SK-N-DZ (cell line): ENCODE data around the gene CAV3.
A peak's percentile ranks its signal among the peaks of the same experiment; 100 is the strongest.

ENCODE experiments used
- DNase-seq: peaks from one replicate; pipeline ENCODE4 v3.0.0-alpha.2; 2015; ENCODE audit warnings: low spot score

The CAV3 gene

DNA sequence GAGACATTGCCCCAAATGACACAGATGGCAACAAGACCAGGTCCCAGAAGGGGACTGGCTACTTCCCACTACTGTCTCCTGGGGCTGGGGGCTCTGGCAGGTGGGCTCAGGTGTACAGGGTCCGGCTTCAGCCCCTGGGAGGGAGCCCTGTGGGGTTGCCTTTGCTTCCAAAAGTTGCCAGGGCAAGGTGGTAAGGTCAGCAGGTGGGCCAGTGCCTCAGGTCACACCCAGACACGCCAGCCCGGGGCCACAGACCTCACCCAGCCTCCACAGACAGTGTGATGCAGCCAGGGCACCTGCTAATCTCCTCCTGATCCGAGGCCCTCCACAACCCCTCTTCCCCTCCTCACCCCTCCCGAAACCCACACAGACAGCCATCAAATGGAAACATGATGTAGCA, 28.3 kb downstream of the CAV3 start:
- no peak for DNase-seq

DNA sequence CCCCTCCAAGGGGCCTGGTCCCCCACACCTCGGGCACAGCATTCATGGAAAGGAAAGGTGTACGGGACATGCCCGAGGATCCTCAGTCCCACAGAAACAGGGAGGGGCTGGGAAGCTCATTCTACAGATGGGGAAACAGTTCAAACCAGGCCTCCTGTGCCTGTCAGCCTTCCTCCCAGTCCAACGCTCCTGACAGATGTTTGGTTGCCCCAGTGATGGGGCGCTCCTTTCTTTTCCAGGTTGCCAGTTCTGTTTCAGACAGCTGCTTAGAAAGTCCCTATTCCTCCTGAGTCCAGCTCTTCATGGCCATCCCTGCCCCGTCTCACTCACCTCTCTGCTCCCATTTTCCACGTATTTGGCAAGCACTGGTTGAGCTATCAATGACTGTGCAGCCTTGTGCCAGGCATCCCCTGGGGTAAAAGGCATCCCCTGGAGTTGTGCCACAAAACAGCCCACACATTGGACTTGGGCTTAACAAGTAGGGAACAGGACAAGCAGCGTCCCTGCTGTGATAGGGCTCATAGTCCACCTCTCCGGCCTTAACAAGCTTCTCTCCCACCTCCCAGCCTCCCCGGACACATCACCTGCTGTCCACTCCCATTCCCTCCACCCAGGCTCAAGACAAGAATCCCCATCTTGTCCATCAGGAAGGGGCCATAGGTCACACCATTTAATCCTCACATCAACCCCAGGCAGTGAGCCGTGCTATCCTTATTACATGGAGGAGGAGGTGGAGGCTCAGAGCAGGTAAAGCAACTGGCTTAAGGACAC, 29.2 kb downstream of the CAV3 start:
- no peak for DNase-seq

DNA sequence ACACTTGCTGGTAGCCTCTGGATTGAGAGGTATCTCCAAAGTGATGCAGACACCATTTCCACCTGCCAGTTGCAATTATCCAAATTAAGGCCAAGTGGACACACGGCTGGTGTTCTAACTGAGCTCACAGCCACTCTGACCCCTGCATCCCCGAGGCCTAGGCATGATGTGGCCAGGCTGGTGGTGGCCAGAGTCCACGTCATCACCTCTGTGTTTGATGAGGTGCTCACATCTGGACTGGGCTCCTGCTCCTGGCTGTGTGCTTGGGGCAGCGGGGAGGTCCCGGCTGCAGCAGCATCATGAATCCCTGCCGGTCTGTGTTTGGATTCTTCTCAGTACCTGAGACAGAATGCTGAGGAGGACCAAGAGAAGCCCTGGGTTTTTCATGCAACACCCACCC, 30.9 kb downstream of the CAV3 start:
- DNase-seq, result peak; percentile 44

DNA sequence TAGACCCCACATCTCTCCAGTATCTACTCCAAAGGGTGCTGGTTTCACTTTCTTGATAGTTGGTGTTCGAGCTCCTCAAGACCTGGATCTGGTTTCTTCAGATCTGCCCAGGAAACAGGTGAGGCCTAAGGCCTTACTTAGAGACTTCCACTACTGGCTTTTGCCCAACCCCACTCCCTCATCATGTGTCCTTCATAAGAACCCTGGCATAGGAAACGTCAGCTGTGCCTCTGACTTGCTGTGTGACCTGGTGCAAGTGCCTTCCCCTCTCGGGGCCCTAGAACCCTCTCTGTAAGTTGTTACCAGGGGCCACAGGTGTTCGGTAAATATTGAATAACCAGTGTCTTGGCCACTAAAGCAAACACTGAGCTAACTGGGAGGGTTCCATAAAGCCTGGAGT, 31.9 kb downstream of the CAV3 start:
- no peak for DNase-seq

DNA sequence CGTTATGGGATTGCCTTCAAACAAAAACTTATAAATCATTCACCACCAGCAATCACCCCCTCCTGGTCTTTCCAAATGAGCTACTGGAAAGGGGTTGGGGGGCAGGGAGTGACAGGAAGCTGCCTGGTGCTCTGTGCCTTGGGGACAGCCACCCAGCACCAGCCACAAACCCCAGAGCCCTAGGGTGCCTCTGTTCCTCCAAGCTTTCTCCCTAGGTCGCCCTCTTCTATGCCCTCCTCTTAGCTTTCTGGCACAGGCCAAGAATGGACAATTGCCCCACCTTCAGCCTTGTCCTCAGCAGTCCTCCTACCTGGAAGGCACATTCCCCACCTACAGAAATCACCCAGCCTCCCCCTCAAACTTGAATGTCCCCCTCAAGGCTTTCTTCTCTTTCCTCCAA, 32.5 kb downstream of the CAV3 start:
- DNase-seq, result no peak

DNA sequence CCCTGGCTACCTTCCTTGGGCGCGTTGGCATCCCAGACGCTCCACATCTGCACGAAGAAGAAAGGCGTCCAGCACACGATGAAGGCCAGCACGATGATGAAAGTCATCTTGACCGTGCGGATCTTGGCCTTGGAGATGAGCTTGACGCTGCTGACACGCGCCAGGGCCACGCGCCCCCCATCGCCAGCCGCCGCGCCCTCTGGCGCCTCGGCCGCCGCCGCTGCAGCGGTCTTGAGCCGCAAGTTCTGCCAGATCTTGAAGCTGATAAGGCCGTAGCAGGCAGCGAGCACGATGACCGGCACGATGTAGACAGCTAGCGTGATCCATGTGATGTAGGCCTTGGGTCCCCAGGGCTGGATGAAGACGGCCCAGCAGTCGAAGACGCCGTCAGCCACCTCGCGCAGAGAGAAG, 33.7 kb downstream of the CAV3 start:
- DNase-seq, result no peak

DNA sequence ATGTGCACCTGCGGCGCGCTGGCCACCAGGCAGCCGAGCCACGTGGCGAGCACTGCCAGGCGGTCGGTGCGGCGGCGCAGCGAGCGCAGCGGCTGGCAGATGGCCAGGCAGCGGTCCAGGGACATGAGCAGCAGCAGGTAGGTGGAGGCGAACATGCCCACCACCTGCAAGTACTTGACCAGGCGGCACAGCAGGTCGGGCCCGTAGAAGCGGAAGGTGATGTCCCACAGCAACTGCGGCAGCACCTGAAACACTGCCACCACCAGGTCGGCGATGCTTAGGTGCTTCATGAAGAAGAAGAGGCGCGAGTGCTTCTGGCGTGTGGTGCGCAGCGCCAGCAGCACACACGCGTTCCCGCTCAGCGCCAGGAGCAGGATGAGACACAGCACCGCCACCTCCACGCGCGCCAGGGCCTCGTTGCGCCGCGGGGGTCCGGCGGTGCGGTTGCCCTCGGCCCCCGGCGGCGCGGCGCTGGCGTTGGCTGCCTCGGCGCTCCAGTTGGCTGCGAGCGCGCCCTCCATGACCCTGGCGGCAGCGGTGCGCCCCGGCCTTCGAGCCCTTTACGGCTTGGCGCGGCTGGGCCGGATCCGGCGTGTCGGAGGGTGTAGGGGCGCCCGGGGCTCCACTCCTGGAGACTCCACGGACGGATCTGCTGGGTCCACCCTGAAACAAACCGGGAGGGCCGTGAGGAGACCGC, 34.2 kb downstream of the CAV3 start:
- no peak for DNase-seq

DNA sequence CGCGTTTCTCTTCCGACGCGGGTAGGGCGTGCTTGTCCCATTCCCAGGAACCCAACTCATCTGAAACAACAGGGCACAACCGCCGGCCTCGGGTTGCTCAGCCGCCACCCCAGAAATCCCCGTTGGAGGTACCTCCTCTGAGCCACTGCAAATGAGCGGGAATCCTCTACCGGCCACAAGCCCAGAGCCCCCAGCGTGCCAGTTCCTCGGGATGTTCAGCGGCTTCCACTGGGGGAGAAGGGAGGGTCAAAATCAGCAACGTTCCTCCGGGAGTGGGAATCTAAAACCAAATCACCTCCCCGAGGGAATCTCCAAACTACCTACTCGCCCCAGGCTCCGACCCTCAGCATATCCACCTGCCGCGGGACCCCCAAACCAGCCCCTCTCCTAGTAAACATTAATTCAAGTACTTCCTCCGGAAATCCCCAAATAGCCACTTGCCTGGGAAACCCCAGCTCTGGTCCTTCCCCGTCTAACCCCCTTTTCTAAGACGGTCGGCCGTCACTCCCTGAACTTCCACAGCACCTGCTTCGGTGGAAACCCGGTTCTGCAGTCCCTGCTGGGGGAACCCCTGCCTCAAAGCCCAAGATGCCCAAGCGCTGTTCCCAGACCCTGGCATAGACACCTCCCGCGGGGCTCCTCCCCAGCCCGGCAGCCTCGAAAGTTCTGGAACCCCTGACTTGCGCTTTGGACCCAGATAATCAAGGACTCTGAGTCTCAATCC, 34.9 kb downstream of the CAV3 start:
- DNase-seq, result no peak

DNA sequence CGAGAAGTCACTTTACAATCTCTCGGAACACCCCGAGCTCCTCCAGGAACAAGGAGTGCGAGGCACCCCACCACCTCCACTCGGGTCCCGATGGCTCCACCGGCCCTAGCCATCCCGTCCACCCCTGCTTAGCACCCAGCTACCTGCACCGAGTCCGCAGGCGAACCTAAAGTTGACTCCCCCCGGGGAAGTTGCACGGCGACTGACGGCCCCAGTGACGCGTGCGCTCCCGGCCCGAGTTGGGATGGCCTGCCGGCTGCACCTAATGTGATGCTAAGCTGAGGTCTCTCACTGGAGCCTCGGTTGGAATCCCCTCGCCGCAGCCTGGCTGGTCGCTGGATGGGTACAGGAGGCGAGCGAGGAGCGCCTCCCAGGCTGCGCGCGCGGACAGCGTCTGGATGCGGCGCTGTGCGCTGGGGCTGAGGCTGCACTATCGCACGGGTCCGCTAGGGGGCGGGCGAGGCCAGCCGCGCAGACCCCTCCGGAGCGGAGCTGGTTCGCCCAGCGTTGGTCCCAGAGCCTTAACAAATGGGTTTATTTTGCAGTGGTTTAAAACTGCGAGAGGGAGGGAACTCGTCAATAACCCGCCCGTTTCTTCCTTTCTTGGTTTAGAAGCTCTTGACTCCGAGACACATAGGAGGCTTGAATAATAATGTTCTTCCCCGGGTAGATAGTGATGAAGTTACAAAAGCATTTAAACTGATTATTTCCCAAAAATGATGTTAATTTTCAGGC, 35.7 kb downstream of the CAV3 start, which contains the start of gene OXTR:
TSS of gene OXTR (minus strand) at position 526 of the 735 bp plus-strand sequence. CDS start 1,426 bp downstream, outside the sequence.
- DNase-seq, result no peak

DNA sequence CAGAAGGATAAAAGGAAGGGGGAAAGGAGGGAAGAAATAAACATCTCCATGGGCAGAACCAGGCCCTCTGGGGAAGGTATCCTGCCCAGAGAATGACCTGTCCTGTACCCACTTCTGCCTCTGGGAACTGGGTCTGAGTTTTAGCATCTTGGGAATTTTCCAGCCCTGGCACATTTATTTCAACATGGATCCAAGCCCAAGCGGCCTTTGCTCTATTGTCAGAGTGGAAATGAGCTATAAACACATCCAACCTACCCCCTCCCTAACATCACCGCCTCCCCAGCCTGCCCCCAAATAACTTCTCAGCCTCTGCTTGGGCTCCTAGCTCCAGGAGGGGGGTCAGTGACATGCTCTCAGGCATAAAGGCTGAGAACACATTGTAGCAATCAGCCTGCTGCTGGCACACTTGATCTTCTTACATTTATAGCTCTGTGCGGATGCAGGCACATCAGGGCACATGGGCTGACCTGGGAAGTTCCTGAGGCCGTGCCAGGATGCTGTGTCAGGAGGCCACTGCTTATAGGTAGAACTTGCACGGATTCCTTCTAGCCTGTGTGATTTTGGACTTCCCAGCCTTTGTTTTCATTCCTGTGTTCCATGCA, 40.4 kb downstream of the CAV3 start:
- no peak for DNase-seq

DNA sequence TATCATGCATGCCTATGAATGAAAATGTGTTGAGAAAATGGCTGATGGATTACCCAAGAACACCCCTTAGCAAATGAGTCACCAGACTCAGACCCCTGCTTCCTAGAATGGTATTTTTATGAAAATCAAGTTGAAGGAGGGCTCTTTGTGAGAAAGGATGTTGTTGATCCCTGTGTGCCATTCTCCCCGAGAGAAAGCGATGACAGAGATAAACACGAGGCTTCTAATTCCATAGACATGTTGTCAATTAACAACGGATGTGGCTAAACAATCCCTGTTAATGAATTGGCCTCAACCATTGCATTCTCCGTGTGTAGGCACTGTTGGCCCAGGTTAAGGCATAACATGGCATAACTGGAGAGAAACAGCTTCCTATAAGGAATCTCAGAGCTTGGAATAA, 41.6 kb downstream of the CAV3 start:
- no peak for DNase-seq

DNA sequence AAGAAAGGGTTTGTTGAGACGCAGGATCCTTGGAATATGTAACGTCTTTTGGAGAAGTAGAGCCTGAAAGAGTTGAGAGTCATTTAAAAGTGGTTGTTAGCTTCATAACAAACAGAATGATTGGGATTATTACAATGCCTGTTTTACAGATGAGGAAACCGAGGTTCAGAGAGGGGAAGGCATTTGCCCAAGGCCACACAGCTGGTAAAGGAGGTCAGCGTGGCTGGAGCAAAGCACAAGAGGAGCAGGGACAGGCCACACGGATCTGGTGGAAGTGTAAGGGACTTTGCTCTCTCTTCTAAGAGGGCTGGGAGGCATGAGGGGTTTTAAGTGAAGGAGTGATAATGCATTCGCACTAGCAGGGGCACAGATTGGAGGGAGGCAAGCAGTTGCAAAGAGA, 42.0 kb downstream of the CAV3 start:
- no peak for DNase-seq

DNA sequence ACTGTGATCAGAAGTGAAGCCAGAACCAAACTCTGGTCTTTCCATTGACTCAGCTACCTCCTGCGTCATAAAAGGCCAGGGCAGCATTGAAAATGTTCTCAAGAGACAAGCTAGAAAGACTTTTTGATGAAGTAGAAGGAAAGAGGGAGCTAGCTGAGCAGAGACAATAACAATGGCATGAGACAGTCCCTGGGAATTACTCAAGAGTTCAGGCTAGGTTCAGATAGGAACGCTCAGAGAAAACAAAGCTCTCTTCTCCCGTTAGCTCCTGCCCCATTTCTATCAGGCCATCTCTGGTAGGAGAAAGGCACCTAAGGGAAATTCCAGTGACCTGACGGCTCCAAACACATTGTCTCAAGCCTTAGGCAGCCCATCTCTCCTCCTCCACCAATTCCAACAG, 42.8 kb downstream of the CAV3 start:
- no peak for DNase-seq

DNA sequence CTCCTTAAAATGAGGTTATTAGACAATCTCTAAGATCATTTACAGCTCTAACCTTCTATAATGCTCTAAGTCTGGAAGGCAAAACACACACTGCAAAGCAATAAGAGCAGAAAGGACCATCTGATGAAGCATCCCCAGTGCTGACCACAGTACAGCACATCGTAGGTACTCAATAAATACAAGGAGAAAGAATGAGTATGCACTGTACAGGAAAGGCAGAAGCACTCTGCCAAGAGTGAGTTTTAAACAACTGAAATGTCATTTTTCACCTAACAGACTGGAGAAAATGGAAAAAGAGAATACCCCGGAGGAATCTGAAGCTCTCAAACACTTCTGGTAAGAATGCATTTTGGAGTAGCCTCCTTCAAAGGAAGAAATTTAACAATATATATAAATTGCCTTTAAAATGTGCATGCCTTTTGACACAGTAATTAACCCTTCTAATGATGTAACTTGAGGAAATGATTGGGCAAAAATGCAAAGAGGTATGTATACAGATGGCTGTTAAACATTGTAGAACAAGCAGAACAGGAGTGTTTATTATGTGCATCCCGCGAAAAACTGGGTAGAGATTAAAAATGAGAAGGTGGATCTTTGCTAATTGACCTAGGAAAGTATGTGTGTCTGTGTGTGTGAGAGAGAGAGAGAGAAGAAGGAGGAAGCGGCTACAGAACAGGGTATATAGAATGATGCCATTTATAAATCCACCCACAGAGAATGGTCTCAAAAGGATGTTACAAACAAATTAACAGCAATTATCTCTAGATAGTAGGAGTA, 43.8 kb downstream of the CAV3 start:
- no peak for DNase-seq

DNA sequence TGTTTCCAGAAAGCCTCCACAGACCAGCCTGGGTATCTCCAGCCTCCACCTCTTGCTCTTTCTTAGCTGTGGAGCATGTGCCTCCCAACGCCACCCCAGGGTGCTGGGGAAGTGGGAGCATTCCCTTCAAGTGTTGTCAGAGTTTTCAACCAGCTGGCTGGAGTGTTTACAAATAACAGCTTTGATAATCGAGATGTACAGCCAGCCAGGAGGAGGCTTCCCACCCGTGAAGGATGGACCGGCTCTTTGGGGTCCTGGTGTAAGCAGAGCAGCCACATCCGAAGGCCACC, 44.3 kb downstream of the CAV3 start:
- DNase-seq, result no peak

DNA sequence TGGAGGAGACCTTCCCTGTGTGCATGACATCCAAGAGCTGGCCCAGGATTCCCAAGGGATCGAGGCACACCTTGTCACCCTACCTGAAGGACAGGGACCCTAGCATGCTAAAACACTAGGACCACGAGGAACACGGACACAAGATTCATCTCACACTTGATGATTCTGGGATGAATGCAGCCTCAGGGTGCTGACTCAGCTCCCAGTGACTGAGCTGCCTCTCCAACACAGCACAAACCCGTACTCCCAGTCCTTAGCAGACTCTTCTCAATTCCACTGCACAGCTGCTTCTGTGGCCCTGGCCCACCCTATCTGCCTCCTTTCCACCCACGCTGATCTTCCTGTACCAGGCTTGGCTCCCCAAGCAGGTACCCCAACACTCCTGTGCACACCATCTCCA, 44.9 kb downstream of the CAV3 start:
- DNase-seq, result no peak

DNA sequence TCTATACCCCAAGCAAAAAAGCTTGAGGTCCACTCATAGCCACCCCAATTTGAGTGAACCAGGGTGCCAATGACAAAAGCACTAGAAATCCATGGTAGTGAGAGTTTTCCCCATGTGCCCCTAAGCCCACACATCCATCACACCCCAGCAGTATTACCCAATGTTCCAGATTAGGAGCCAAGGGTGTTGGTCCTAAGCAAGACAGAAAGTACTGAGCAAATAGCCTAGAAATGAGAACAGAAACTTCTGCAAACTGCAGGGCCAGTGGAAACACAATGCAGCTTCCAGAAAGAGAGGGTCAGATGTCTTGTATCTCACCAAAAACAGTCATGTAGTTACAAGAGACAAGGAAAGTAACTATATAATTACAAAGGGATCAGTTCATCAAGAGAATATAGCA, 46.7 kb downstream of the CAV3 start:
- DNase-seq, result no peak

DNA sequence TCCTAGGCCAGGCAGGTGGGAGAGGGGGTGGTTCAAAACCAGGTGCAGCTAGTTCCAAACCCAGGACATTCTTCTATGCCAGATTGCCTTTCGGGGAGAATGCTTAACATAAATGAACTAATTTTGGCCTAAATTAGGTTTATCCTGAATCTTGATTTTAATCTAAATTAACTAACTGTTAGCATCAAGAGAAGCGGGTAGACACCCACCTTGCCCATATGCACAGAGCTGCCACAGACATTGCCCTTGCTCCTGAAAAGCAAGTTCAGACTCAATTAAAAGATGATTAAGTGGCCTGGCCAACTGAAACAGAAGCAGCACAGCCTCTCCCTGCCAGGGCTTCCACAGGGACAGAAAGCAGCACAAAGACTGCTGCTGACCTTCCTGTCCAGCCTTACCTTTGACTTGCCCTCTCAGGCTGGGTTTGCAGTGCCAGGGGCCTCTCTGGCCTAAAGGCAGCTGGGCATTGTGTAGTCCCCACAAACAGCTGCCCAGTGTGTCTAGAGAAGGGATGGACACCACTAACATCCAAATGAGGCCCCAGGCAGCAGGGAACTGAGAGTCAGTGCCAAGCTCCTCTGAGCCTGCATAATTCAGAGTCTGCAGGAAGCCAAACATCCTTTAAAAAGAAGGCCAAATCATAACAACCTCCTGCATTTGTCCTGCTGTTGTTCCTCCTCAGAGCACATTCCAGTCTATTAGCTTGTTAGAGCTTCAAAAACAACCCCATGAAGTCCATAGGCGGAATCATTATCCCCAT, 51.3 kb downstream of the CAV3 start:
- peak; percentile 93 for DNase-seq

DNA sequence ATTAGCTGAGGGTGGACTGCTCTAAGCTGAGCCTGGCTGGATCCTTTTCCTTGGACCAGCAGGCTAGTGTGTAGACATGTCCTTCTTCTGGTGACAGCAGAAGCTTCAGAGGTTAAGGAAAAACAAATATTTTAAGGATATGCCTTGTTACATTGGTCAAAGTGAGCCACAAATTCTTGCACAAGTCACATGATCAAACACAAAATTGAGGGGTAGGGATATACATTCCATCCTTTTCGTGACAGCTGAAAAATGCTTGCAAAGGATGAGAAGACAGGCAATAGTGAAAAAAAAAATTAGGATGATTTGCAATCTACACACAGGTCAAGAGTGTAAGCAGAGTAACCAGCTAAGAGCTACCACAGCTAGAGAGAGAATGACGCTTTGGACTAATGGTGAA, 56.9 kb downstream of the CAV3 start:
- DNase-seq, result no peak

DNA sequence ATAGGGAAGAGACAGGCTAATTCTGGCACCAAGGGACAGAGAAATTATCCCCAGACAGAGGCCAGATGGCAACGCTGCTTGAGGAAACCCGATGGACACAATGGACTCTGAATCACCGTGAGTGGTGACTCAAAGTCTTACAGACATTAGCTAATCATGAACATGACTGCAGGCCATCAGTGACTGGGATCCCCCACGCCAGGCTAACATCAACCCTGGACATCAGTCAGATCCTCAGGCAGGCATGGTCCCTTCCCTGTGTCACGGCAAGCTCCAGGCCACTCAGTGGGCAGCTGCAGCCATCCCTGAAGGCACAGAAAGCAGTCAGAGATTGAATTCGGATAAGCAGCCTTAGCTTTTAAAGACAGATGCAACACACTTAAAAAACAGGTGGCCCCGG, 59.6 kb downstream of the CAV3 start:
- peak; percentile 93 for DNase-seq
